Uterus (tissue), 4 donors: ENCODE measurements around the gene TMBIM4. TPM values are rescaled to one million over a fixed set of nuclear protein-coding genes. Genes with fewer than 3 reads are reported as not detected.

Experiments used
- DNase-seq, 2 donors: peaks; one replicate each; pipeline ENCODE4 v3.0.0-alpha.2; 2019 to 2020
- H3K27ac ChIP-seq, 2 donors: fragments of 200-600 bp; sonication (generic); 1 replicate in 1 of 2; 2 replicates in 1 of 2; pipeline ENCODE4 v1.5.1; 2016 to 2018
- H3K27me3 ChIP-seq, 2 donors: fragments of 200-600 bp; sonication (generic); one replicate each; pipeline ENCODE4 v1.5.1; 2018 to 2019; ENCODE audit warnings: control low read depth in 1 of 2
- H3K36me3 ChIP-seq, 2 donors: fragments of 200-600 bp; sonication (generic); one replicate each; pipeline ENCODE4 v1.5.1; 2019; ENCODE audit warnings: control low read depth in 1 of 2
- H3K4me1 ChIP-seq, 2 donors: fragments of 200-600 bp; sonication (generic); one replicate each; pipeline ENCODE4 v1.5.1; 2018 to 2019; ENCODE audit warnings: control low read depth in 1 of 2
- H3K4me3 ChIP-seq, 2 donors: fragments of 200-600 bp; sonication (generic); 1 replicate in 1 of 2; 2 replicates in 1 of 2; pipeline ENCODE4 v1.5.1; 2018 to 2019; ENCODE audit warnings: mild to moderate bottlenecking in 1 of 2
- H3K9me3 ChIP-seq, 2 donors: fragments of 200-600 bp; sonication (generic); one replicate each; pipeline ENCODE4 v1.5.1; 2019; ENCODE audit warnings: control low read depth in 1 of 2
- POLR2A ChIP-seq, 2 donors: fragments of 450-650 bp; IDR thresholded peaks; one replicate each; pipeline ENCODE4 v1.6.1; 2016; ENCODE audit warnings: antibody characterized with exemption in 2 of 2, mild to moderate bottlenecking in 1 of 2, moderate library complexity in 1 of 2
- intact Hi-C: fragments of 100-400 bp; cut with DNase I; formaldehyde crosslinking; loops from one replicate; pipeline ENCODE4 v1.15.1; 2023; ENCODE audit warnings: low total_unique reads
- total RNA-seq, 4 donors: library from RNA; depleted of rRNA in 3 of 4; stranded (reverse); fragments of >200 nt in 3 of 4; gene quantifications; one replicate each; pipeline versions ENCODE4 v1.1.0 to v1.2.4, GENCODE V29; 2014 to 2023
- TF ChIP-seq, protein P1 (sequence below), 4 experiments: fragments of 200-600 bp in 2 of 4; fragments of 450-650 bp in 2 of 4; sonication (generic) in 2 of 4; IDR thresholded peaks; one replicate each; pipeline ENCODE4 v1.5.1; 2016 to 2019; ENCODE audit warnings: antibody characterized with exemption in 4 of 4, mild to moderate bottlenecking in 2 of 4, moderate library complexity in 1 of 4
- donor health status: DM: yes; HTN: yes; CAD: no.

The TMBIM4 gene
- total RNA-seq, 4 donors from 2014 or later = 102 to 187 (median 146) TPM

DNA sequence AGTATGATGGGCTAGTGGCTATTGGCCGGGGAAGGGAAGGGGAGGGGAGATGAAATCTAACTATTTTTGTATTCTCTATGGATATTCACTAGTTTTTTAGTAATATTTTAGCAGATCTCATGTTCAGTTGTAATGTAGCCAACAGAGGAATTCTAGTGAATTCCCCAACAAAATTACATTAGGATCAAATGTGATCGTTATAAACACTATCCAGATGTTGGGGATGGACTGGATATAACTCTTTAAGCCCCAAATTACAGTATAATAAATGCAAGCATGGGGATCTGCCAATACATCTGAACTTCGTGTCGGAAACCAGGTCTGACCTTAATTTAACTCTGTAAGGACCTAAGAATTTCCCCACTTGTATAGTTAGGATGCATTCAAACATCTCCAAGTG lies 60.7 kb downstream of the TMBIM4 start:
- Histone ChIP-seq H3K9me3 (no peaks in the 10 kb centered on the region), H3K27me3 (no peaks in the 10 kb centered on the region), H3K36me3 (no peaks in the 10 kb centered on the region), H3K27ac (no peak overlapping the region), H3K4me1 (no peaks in the 10 kb centered on the region), H3K4me3 (no peak overlapping the region)
- TF ChIP-seq, protein P1, sequence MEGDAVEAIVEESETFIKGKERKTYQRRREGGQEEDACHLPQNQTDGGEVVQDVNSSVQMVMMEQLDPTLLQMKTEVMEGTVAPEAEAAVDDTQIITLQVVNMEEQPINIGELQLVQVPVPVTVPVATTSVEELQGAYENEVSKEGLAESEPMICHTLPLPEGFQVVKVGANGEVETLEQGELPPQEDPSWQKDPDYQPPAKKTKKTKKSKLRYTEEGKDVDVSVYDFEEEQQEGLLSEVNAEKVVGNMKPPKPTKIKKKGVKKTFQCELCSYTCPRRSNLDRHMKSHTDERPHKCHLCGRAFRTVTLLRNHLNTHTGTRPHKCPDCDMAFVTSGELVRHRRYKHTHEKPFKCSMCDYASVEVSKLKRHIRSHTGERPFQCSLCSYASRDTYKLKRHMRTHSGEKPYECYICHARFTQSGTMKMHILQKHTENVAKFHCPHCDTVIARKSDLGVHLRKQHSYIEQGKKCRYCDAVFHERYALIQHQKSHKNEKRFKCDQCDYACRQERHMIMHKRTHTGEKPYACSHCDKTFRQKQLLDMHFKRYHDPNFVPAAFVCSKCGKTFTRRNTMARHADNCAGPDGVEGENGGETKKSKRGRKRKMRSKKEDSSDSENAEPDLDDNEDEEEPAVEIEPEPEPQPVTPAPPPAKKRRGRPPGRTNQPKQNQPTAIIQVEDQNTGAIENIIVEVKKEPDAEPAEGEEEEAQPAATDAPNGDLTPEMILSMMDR (IDR thresholded peaks at IDR 0.05) = no peak
- no peak for TF ChIP-seq POLR2A (IDR thresholded peaks at IDR 0.05)
- intact Hi-C loops = no loop called here
- DNase-seq = no peak

DNA sequence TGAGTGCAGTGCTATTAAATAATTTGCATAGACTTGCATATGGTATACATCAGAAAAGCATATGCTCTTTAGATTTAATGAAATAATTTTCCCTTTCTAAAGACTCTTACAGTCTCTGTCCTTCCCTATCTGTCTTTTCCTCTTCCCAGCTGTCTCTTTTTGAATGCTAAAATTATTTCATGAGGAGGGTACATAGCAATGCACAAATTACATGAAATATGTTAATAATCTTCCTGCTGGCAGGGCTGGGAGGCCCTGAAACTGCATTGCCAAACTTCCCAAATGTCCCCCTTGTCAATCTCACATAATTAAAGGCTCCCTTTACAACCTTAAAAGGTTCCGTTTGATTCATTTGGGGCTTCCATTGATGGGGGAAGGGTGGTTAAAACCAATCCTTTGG lies 61.4 kb downstream of the TMBIM4 start:
- no peaks in the 10 kb centered on the region for H3K9me3 ChIP-seq
- H3K4me1 ChIP-seq = no peaks in the 10 kb centered on the region
- TF ChIP-seq, protein P1 (IDR thresholded peaks at IDR 0.05) = no peak
- TF ChIP-seq POLR2A (IDR thresholded peaks at IDR 0.05) = no peak
- H3K27ac ChIP-seq = no peak overlapping the region
- intact Hi-C loops = no loop called here
- no peaks in the 10 kb centered on the region for H3K27me3 ChIP-seq
- no peaks in the 10 kb centered on the region for H3K36me3 ChIP-seq
- no peak for DNase-seq
- no peak overlapping the region for H3K4me3 ChIP-seq

DNA sequence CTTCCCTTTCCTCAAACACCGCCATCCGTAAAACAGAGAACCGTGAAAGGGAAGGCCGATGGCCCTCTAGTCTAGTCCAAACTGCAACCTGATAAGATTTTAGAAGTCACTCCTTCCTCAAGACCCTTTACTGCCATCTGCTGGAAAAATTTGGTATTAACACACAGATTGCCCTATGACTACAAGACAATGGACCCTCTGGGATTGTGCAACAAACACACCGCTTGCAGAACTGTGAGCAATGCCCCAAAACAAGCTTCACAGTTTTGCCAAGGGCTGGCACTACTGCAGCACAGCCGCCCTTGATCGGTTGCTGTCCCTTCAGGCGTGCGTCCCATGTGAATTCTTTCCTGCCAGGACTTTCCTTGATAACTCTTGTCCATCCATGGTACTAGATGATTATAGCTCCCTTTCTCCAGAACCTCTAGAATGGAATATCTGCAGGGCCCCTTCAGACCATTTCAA lies 62.3 kb downstream of the TMBIM4 start:
- Histone ChIP-seq H3K4me1 (no peaks in the 10 kb centered on the region), H3K4me3 (no peak overlapping the region), H3K36me3 (no peaks in the 10 kb centered on the region), H3K9me3 (no peaks in the 10 kb centered on the region), H3K27me3 (no peaks in the 10 kb centered on the region), H3K27ac (no peak overlapping the region)
- TF ChIP-seq POLR2A (IDR thresholded peaks at IDR 0.05) = no peak
- TF ChIP-seq, protein P1 (IDR thresholded peaks at IDR 0.05) = peak; percentile 70 to 74 (median 72)
- peak; percentile 21 to 71 for DNase-seq
- intact Hi-C loops = no loop called here

DNA sequence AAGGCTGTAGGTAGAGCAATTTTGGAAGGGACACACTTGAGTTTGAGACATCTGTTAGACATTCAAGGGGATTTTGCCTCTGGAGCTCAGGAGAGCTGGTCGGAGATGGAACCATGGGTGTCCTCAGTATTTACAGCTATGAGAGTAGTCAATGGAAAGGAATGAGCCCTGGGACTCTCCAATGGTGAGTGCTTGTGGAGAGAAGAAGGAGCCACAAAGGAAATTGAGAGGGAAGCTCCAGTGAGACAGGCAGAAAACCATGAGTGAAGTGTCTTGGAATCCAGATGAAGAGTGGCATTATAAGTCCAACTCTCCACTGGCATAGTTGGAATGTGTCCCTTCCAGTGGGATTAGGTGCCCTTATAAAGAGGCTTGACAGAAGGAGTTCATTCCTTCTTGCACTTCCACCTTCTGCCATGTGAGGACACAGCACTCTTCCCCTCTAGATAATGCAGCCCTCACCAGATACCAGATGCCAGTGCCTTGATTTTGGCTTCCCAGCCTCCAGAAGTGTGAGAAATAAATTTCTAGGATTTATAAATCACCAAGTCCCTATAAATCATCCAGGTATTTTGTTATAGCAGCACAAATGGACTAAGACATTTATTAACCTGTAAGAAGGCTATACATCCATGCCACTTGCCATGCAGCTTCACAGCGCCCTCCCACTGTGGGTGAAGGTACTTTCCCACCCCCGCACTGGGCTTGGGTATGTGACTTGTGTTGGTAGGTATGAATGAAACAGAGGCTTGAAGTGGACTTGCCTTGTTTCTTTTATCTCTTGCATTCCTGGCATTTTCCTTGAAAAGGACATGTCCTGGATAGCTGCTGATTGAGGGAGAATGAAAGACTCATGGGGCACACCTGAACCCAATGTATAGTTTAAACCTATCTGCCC lies 66.5 kb downstream of the TMBIM4 start:
- Histone ChIP-seq H3K4me1 (no peaks in the 10 kb centered on the region), H3K36me3 (no peaks in the 10 kb centered on the region), H3K27ac (no peak overlapping the region), H3K9me3 (peaks cover 0 to 3% of the 10 kb centered on the region in 2 donors), H3K27me3 (no peaks in the 10 kb centered on the region), H3K4me3 (no peak overlapping the region)
- DNase-seq = no peak
- intact Hi-C loops = no loop called here
- no peak for TF ChIP-seq POLR2A (IDR thresholded peaks at IDR 0.05)
- TF ChIP-seq, protein P1 (IDR thresholded peaks at IDR 0.05) = no peak

DNA sequence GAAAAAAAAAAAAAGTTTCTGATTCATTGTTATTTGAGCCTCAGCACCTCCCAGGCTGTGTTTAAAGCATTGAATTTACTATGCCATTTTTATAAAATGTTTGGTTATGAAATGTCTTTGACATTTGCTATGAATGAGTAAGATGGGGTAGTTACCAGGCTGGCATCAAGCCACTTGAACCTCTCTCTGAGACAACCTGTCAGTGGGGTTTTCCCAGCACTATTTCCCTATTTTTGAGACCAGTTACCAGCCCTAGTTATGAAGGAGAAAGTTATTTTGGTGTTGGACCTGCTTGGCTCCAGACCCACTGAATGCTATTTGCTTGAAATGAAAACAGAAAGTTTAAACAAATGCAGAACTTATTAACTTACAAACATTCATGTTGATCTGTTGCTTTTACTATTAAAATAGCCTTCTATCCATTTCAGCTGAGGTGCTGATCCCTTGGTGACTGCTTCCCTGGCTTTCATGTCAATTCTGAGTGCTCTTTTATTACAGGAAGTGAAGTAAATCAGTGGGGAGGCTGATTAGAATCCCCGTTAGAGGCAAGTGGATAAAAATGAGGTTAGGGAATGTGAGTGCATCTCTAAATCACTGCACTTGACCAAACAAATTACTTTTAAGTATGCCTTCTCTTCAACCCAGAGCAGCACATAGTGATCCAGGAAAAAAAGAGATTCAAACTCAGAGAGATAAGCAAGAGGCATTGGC lies 77.1 kb downstream of the TMBIM4 start:
- intact Hi-C loops = no loop called here

More for the DNA sequence above, 77.1 kb downstream of the TMBIM4 start:
- Histone ChIP-seq H3K27ac (no peak overlapping the region), H3K27me3 (no peaks in the 10 kb centered on the region), H3K4me1 (no peaks in the 10 kb centered on the region), H3K9me3 (no peaks in the 10 kb centered on the region), H3K36me3 (no peaks in the 10 kb centered on the region), H3K4me3 (no peak overlapping the region)
- no peak for TF ChIP-seq POLR2A (IDR thresholded peaks at IDR 0.05)
- TF ChIP-seq, protein P1 (IDR thresholded peaks at IDR 0.05) = no peak
- DNase-seq = no peak
